PFSK-1 (cell line): ENCODE measurements around the gene MUC4.

Source experiments
- FOXP2 ChIP-seq: optimal IDR thresholded peaks from 2 replicates; pipeline ENCODE3; 2011; ENCODE audit warnings: borderline replicate concordance, control low read depth, inconsistent platforms; ENCODE audit not compliant: insufficient read depth; ENCODE audit errors: extremely low read length, extremely low read depth
- POLR2AphosphoS5 ChIP-seq: IDR thresholded peaks from 2 replicates; pipeline ENCODE4 v1.6.1; 2012; ENCODE audit warnings: low read depth, mild to moderate bottlenecking, control low read depth, low read length, moderate library complexity
- SIN3A ChIP-seq: IDR thresholded peaks from 2 replicates; pipeline ENCODE4 v1.6.1; 2012; ENCODE audit warnings: mild to moderate bottlenecking, low read length, moderate library complexity, borderline replicate concordance; ENCODE audit not compliant: insufficient read depth
- TAF1 ChIP-seq: IDR thresholded peaks from 2 replicates; pipeline ENCODE4 v1.6.1; 2012; ENCODE audit warnings: low read length, control low read depth, borderline replicate concordance; ENCODE audit not compliant: insufficient read depth
- TF ChIP-seq, protein P1 (sequence below), 2 experiments: IDR thresholded peaks; 2 replicates each; pipeline versions ENCODE4 v1.6.1 to v1.8.0; 2011 to 2012; ENCODE audit warnings: low read depth in 2 of 2, low read length in 2 of 2, control low read depth in 1 of 2, inconsistent platforms in 1 of 2, mild to moderate bottlenecking in 1 of 2, moderate library complexity in 1 of 2; ENCODE audit not compliant: insufficient read depth in 1 of 2

Gene MUC4

DNA sequence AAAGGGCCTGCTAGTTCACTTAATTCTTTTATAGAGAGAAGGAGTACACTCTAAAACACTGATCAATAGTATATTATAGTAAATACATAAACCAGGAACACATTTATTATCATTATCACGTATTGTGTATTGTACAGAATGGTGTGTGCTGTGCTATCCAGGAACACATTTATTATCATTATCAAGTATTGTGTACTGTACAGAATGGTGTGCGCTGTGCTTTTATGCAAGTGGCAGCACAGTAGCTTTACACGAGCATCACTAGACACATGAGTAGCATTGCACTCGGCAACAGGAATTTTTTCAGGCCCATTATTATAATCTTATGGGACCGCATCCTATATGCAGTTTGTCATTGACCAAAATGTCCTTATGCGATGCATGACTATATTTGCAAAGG is 111.9 kb downstream of the MUC4 start:
- TF ChIP-seq FOXP2 (no peak), TAF1 (no peak), SIN3A (no peak), POLR2AphosphoS5 (no peak)
- TF ChIP-seq, protein P1, sequence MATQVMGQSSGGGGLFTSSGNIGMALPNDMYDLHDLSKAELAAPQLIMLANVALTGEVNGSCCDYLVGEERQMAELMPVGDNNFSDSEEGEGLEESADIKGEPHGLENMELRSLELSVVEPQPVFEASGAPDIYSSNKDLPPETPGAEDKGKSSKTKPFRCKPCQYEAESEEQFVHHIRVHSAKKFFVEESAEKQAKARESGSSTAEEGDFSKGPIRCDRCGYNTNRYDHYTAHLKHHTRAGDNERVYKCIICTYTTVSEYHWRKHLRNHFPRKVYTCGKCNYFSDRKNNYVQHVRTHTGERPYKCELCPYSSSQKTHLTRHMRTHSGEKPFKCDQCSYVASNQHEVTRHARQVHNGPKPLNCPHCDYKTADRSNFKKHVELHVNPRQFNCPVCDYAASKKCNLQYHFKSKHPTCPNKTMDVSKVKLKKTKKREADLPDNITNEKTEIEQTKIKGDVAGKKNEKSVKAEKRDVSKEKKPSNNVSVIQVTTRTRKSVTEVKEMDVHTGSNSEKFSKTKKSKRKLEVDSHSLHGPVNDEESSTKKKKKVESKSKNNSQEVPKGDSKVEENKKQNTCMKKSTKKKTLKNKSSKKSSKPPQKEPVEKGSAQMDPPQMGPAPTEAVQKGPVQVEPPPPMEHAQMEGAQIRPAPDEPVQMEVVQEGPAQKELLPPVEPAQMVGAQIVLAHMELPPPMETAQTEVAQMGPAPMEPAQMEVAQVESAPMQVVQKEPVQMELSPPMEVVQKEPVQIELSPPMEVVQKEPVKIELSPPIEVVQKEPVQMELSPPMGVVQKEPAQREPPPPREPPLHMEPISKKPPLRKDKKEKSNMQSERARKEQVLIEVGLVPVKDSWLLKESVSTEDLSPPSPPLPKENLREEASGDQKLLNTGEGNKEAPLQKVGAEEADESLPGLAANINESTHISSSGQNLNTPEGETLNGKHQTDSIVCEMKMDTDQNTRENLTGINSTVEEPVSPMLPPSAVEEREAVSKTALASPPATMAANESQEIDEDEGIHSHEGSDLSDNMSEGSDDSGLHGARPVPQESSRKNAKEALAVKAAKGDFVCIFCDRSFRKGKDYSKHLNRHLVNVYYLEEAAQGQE (IDR thresholded peaks at IDR 0.05; ENCODE audit: insufficient read depth in 1 of 2, low read depth in 2 of 2, low read length in 2 of 2), result no peak

DNA sequence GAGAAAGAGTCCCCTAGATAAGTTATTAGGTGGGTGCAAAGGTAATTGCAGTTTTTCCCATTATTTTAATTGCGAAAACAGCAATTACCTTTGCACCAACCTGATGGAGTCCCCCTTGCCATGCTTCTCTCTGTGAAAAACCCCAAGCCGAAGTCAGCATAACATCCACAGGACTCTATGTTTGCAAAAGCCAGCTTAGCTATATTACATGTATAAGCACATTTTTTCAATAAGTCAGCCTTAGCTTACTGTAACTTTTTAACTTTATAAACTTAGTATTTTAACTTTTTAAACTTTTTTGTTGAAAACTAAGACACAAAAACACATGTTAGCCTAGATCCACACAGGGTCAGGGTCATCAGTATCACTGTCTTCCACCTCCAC is 112.3 kb downstream of the MUC4 start:
- TF ChIP-seq, protein P1 (IDR thresholded peaks at IDR 0.05; ENCODE audit: insufficient read depth in 1 of 2, low read depth in 2 of 2, low read length in 2 of 2), result no peak

DNA sequence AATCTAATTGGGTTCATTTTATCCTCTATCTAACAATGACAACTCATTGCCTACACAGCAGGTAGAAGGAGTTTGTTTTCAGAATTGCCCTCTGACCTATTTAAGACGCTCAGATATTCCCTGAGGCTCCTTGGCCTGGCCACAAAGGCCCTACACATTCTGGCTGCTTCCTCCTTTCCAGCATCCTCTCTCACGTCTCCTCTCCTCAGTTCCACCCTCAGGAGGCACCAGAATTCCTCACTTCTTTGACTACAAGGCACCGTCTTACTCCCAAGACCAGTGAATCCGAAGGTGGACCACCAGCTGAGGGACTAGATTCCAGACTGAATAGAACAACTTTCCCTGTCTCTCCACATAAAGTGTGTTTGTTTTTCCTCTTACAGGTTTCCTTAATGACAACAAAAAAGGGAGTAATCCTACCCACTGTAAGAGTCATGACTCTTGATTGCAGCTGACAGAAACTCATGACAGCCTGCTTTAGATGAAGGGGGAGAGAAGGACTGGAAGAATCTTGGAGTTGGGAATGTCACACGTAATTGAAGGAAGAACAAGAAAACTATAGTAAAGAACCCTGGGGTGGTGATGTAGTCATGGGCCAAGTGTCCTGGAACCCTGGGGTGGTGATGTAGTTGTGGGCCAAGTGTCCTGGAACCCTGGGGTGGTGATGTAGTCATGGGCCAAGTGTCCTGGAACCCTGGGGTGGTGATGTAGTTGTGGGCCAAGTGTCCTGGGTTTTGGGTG is 112.9 kb downstream of the MUC4 start:
- TF ChIP-seq POLR2AphosphoS5 (no peak), TAF1 (no peak), SIN3A (no peak), FOXP2 (no peak)
- TF ChIP-seq, protein P1 (IDR thresholded peaks at IDR 0.05; ENCODE audit: insufficient read depth in 1 of 2, low read depth in 2 of 2, low read length in 2 of 2), result no peak

DNA sequence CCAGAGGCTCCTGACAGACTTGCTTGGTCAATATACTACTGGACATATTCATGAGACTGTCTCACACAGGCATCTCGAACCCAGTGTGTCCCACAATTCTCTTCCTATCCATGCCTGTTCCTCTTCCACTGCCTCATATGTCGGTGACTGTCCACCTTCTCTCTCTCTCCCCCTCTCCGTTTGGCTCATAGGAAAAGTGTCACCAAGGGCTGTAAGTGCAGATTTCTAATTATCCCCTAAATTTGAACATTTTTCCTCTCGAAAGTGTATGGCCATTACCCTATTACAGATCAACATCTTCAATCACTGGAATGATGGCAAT is 113.4 kb downstream of the MUC4 start:
- TF ChIP-seq, protein P1 (IDR thresholded peaks at IDR 0.05; ENCODE audit: insufficient read depth in 1 of 2, low read depth in 2 of 2, low read length in 2 of 2), result no peak
- no peak for TF ChIP-seq SIN3A
- TF ChIP-seq POLR2AphosphoS5, result no peak
- TF ChIP-seq FOXP2, result no peak
- no peak for TF ChIP-seq TAF1

- TF ChIP-seq SIN3A, result no peak
These were observed 114.0 kb downstream of the MUC4 start for GRCh38 chr3:195697582-195698324.
